HG03045 (cell line): Measurements from ENCODE around the gene COG2.
"Not testable (repeated sequence)": the region's sequence is repeated elsewhere in the genome, so short reads cannot be mapped to it uniquely, and the experiment has no call there.

Experiments used
- ATAC-seq: cut with Tn5 transposase; IDR thresholded peaks from one replicate; pipeline ENCODE4 v1.9.1; 2021; ENCODE audit warnings: mild to moderate bottlenecking, moderate library complexity; ENCODE audit not compliant: unreplicated experiment

COG2 gene, protein sequence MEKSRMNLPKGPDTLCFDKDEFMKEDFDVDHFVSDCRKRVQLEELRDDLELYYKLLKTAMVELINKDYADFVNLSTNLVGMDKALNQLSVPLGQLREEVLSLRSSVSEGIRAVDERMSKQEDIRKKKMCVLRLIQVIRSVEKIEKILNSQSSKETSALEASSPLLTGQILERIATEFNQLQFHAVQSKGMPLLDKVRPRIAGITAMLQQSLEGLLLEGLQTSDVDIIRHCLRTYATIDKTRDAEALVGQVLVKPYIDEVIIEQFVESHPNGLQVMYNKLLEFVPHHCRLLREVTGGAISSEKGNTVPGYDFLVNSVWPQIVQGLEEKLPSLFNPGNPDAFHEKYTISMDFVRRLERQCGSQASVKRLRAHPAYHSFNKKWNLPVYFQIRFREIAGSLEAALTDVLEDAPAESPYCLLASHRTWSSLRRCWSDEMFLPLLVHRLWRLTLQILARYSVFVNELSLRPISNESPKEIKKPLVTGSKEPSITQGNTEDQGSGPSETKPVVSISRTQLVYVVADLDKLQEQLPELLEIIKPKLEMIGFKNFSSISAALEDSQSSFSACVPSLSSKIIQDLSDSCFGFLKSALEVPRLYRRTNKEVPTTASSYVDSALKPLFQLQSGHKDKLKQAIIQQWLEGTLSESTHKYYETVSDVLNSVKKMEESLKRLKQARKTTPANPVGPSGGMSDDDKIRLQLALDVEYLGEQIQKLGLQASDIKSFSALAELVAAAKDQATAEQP

DNA sequence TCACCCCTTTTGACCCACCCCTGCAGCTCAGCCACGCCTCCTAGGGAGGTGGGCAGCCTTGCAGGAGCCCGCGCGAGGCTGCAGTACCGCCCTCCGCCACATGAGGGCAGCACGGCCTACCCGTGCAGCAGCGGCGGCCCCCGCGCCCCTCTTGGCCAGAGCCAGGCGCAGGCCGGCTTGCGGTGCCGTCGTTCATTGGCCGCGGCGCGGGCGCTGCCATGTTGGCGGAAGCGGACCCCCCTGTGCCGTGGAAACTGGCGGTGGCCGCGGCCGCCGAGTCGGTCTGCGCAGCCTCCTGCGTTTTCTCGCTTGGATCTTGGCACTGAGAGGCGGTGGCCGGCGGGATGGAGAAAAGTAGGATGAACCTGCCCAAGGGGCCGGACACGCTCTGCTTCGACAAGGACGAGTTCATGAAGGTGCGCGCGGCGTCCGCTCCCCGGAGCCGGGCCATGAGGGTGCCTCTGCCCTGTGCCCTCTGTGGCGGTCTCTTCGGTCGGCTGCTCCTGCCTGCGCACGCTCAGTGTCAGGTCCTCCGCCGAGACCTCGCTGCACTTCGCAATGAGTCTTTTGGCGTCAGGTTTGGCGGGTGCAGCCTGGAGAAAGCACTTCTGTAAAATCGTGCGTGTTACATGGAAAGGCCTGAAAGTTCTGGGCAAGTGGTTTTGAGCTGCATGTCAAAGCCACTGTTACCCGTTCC, at the start of gene COG2:
COG2 (plus strand) TSS at position 219 of the 697 bp plus-strand sequence; CDS start at position 345, 126 bp downstream.
- ATAC-seq = peak; percentile 98

DNA sequence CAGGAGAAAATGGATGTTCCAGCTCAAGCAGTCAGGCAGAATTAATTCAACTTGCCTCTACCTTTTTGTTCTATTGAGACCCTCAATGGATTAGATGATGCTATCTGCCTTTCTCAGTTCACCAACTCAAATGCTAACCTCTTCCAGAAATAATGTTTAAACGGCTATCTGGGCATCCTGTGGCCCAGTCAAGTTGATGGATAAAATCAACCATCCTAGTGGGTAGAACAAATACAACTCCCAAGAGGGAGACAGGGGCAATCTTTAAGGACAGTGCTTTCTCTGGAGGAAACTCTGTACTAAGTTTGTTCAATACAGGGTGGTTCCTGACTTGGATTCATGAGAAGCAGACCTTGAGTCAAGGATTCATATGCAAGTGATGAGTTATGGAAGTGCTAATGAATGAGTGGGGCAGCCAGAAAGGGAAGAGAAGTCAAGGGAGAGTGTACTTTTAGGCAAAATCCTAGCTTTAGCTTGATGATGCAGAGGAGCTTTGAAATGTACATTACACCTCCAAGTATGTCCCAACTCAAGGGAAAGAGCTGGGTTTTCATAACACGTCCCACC, 49.4 kb upstream of the COG2 start:
- no peak for ATAC-seq

DNA sequence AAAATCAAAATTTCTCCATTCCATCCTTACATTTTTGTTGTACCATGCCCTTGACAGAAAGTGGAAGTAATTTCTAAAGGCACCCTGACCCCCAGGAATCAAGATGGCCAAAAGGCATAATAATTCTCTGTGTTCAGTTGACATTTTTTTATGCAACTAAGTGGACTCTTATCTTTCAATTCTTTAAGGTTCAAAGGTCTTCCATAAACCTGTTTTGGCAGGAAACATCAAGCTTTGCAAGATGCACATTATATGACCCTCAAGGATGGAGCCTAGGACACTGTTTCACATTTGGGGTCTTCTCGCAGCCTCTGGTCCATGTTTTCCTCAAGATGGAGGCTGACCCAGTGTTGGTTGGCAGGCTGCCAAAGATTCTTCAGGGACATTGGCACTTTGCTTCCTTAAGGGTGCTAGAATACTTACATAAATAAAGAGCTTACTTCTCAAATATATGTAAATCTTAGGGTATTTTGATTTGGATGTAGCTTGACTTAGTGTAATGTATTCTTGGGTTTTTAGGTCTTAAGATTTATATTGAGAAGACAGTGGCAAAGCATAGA, 48.0 kb upstream of the COG2 start:
- no peak for ATAC-seq

DNA sequence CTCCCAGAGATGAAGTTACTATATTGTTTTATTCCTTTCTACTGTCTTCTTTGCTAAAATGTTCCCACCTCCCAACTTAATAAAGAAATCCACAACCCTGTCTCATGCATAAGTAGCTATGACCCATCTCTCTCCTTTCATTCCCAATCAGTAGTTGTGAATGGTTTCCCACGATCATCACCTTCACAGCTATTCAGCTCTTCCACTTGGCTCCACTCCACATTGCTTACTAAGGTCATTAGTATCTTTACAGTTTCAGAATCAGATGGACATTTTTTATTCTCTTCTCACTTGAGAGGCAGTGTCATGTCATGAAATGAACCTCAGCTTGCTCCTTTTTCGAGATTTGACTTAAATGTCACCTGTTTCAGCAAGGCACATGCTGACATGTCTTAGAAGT, 47.1 kb upstream of the COG2 start:
- ATAC-seq = no peak

DNA sequence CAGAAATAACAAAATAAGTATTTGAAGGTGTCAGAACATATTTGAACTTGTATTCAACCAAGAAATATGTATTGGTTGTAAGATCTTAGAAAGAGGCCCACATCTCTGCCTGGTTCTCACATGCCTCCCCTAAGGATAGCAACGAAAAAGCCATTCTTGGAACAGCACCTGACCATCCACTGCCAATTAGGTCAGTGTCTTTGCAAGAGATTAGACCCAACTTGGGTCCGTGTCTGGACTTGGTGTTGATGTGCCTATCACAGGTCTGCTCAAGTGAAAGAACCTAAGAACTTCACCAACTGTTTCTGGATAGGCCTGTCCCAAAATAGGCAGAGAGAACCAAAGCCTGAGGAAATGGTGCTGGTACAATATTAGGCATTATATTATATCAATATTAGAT, 46.0 kb upstream of the COG2 start:
- no peak for ATAC-seq

DNA sequence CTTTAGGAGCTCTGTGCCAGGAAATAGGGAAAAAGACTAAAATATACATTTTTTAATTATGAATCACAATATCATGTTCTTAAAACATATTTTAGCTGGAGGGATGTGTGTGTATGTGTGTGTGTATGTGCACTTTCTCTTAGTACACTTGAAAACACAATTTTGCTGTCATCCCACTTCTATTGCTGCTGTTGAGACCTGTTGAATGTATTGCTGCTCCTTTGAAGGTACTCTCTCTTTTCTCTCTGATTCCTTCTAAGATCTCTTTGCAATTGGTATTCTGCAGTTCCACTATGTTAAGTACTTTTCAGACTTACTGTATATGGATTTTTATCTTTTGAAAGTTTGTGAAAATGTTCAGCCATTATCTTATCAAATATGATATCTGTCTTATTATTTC, 43.5 kb upstream of the COG2 start:
- no peak for ATAC-seq

DNA sequence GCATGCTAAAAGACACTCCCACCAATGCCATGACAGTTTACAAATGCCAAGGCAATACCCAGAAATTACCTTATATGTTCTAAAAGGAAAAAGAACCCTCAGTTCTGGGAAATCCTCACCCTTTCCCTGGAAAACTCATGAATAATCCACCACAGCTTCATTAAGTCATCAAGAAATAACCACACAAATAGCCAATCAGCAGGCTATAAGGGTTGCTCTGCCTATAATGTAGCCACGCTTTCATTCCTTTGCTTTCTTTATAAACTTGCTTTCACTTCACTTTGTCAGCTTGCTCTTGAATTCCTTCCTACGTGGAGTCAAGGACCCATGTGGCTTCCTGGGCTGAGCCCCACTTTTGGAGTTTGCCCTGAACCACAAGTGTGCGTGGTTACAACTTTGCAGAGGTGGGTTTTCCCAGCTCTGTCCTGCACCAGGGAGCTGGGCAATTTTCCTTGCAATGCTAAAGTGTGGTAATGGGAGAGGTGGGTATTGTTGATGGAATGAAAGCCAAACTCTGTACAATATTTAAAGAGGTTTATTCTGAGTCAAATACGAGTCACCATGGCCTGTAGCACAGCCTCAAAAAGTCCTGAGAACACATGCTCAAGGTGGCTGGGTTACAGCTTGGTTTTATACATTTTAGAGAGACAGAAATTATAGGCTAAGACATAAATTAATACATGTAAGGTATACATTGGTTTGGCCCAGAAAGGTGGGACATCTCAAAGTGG, 42.2 kb upstream of the COG2 start:
- no peak for ATAC-seq

DNA sequence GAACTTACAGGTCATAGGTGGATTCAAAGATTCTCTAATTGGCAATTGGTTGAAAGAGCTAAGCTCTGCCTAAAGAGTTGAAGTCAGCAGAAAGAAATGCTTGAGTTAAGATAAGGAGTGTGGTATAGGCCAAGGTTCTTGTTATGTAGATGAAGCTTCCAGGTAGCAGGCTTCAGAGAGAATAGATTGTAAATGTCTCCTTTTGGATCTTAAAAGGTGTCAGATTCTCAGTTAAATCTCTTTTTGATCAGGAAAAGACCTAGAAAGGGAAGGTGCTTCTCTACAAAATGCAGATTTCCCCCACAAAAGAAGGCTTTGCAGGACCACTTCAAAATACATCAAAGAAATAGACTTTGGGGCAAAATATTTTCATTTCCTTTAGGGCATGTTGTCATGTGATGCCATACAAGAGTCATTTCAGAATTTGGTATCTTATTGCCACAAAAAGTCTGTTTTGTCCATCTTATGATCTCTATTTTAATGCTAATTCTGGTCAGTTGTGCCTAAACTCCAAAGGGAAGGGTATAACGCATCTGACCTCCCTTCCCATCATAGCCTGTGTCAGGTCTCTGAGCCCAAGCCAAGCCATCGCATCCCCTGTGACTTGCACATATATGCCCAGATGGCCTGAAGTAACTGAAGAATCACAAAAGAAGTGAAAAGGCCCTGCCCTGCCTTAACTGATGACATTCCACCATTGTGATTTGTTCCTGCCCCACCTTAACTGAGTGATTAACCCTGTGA, 41.5 kb upstream of the COG2 start:
- ATAC-seq = not testable (repeated sequence)

DNA sequence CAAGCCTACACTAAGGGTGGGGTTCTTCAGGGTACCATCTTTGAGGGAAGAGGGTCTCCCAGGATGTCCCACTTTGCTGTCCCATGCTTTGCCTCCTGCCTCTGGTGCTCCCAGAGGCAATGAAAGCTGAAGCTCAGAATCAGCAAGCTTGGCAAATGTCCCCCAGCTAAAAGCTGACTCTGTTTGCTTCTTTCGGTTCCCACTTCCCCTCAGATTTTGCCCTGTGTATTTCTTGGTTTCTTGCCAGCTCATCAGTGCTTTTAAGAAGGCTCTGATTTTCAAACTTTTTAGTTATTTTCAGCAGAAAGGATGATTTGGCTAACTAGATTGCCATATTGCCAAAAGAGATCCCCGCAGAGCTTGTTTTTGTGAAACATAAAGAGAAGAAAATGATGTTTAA, 33.1 kb upstream of the COG2 start:
- ATAC-seq = no peak

DNA sequence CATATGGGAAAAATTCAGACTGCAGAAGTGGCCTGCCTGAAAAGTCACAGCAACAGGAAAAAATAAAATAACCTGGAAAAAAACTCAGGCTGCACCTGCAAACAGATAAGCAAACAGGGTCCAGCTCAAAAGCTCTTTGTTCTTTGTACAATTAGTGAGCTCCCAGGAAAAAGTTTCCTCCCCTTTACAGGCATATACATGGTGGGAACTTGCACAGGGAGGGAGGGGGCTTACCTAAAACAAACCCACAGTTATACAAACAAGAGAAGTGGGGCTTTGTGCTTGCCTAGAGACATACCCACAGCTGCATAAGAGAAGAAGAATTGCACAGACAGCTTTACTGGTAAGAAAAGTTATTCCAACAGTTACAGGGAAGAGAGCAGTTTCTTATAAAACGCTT, 31.7 kb upstream of the COG2 start:
- ATAC-seq = no peak

DNA sequence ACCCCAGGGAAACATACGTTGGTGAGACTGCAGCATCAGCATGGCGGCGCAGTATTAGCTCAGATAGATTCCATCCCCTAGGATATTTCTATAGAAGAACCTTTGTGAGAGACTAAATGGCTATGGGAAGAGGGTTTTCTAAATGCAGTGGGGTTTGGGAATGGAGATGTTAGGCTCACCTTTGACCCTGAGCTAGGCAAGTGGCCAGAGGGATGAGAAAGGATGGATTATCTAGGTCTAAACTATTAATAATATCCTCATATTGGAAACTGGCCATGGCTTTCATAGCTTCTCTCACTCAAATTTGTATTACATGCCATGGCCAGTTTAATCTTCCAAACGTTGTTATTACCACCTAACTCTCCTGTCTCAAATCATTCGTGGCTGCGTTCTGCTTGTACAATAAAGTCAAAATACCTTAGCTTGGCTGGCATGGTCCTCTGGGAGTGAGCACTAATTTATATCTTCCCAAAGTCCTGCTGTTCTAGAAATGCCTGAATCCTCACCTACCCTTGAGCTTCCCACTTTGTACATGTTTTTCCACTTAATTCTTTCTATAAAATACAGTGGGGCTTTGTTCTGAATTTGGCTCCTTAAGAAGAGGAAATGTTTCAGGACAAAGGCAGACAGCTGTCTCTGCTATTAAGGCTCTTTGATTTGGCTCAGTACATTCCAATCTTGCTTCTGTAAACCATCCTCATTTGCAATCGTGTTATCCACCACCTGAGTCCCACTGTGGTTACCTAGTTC, 31.0 kb upstream of the COG2 start:
- ATAC-seq = no peak

DNA sequence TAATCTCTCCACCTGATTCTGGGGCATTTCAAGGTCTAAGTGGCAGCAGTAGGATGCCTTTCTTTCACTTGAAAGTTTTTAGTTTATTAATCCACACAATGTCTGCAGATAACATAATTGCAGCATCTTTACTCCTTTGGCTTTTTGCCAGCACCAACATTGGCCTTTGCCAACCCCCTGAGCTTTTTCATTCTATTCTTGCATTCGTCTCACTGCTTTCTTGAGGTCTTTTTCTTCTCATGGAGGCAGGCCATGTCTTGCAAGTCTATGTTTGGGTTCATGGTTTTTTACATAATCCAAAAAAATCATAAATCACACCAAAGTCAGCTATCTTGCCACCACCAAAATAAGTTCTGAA, 30.4 kb upstream of the COG2 start:
- no peak for ATAC-seq

DNA sequence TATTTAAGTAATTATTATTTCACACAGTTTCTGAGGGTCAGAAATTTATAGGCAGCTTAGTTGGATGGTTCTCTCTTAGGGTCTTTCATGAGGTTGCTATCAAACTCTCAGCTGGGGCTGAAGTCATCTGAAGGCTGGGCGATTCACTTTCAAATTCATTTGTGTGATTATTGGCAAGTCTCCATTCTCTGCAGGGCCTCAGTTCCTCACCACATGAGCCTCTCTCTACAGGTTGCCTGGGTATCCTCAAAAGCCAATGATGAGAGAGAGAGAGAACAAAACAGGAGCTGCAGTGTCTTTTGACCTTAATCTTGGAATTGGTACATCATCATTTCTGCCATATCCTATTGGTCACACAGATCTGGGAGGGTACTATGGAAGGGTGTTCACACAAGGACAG, 29.6 kb upstream of the COG2 start:
- ATAC-seq = no peak

DNA sequence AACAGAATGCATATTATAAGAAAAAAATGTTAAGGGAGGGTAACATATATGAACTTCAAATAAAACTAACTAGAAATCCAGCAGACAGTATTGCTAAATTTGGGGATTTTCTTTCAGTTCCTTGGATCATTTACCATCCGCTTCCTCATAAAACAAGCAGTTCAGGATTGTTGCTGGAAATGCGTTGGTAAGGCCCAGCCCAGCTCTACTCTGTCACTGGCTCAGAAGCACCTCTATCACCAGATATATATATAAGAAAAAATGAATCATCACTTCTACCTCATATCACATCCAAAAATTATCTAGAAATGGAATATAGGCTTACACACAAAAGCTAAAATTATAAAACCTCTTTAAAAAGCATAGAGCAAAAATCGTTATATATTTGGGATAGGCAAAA, 28.2 kb upstream of the COG2 start:
- no peak for ATAC-seq

DNA sequence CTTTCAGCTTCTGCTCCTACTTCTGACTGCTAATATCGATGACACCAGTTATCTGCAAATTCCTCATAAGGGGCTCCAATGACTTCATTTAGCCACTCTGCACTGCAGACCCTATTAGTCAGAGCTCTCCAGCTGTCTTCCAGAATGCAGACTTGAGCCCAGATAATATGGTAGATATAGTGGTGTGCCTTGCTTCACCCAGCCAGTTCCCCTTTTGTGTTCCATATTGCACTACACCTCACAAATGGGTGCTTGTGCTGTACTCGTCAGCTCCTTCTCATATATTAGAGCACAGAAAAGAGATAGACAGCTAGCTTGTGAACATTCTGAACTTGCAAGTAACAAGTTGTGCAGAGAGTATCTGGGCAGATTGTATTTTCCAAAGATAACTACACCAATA, 23.7 kb upstream of the COG2 start:
- ATAC-seq = no peak

DNA sequence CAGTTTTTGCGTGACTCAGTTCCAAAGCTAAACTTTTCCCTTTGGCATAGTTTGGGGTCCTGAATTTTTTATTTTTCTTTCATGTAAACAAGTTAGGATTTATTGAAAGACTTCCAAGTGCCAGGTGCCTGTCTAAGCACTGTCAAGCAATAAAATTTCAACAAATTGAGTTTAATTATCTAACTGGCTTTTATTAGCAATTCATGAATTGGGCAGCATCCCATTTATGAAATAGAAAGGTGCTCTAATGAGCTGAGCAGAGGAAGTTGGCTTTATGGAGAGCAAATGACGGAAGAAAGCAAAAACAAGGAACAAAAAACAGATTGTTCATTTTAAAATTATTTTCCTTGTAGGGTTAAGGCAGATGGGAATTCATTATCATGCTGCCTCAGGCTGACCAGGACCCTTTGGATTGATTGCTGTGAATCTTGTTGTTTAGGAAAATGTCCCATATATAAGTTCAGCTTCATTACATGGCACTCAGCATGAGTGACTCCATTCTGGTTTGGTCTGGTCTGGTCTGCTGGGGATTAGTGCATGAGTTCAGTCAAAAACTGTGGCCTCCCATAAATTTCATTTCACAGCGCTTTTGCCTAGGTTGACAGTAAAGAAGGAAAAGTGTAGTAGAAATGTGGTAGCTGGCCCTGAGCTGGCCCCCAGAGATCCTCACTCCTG, 21.5 kb upstream of the COG2 start:
- no peak for ATAC-seq

DNA sequence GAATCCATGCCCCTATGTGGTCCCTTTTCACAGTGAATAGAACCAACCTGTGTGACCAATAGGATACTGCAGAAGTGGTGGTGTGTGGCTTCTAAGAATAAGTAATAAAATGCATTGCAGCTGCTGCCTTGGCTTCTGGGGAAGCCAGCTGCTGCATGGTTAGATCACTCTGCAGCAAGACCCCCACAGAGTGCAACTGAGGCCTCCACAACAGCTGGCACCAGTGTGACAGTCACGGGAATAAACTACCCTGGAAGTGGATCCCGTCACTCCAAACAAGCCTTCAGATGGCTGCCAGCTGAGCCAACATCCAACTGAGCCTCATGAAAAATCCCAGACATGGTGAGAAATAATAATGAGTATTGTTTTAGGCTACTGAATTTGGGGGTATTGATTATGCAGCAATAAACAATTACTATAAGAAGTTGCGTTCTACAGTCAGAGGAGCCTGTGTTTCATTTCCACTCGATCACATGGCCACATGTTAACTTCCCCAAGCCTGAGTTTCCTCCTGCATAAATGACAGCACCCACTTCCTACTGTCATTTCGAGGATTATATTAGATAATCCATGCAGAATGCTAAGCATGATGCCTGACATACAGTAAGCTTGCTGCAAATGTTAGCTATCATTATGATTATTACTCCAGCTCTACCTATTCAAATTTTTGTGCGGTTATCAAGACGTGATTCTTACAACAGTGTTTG, 20.8 kb upstream of the COG2 start:
- no peak for ATAC-seq

DNA sequence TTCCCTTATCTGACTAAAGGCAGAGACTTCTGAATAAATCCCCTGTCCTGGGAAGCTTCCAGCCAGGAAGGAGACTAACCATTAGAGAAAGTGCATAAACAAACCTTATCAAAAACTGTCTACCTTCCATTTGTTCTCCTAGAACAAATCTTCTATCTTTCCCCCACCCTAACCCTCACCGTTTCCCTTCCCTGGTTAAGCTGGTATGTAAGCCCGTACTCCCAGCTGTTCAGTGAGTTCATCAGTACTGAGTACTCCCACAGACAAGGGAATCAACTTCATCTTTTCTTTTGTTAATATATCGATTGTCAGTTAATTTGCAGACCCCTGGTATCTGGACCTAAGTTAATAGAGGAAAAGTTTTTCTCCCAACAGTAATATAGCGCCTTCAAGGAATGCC, 20.1 kb upstream of the COG2 start:
- ATAC-seq = no peak
